ENCODE results near the gene ZSCAN21.

Gene ZSCAN21

DNA sequence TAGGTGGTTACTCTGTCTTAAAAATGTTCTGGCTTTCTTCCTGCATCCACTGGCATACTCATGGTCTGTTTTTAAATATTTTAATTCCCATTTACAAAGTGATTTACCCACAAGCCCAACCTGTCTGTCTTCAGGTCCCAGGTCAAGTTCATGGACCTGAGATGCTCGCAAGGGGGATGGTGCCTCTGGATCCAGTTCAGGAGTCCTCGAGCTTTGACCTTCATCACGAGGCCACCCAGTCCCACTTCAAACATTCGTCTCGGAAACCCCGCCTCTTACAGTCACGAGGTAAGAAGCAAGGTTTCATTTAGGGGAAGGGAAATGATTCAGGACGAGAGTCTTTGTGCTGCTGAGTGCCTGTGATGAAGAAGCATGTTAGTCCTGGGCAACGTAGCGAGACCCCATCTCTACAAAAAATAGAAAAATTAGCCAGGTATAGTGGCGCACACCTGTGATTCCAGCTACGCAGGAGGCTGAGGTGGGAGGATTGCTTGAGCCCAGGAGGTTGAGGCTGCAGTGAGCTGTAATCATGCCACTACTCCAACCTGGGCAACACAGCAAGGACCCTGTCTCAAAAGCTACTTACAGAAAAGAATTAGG, 25.5 kb upstream of the ZSCAN21 start:
- in situ Hi-C loops (cut with MboI; ENCODE audit: low sequenced_read_pairs): no loop called here

DNA sequence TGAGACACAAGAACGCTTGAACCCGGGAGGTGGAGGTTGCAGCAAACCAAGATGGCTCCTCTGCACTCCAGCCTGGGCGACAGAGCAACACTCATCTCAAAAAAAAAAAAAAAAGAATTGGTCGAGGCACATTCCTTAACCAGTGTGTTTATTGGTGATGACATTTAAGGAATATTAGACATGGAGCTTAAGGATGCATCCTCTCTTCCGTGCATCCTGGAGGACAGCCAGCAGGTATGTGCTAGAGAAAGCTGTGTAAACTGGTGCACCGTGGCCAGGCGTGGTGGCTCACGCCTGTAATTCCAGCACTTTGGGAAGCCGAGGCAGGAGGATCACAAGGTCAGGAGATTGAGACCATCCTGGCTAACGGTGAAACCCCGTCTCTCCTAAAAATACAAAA, 22.4 kb upstream of the ZSCAN21 start:
- in situ Hi-C loops (cut with MboI; ENCODE audit: low sequenced_read_pairs): no loop called here

- in situ Hi-C loops (cut with MboI; ENCODE audit: low sequenced_read_pairs): no loop called here
These were observed 20.0 kb upstream of the ZSCAN21 start for GRCh38 chr7:100029596-100029995.

DNA sequence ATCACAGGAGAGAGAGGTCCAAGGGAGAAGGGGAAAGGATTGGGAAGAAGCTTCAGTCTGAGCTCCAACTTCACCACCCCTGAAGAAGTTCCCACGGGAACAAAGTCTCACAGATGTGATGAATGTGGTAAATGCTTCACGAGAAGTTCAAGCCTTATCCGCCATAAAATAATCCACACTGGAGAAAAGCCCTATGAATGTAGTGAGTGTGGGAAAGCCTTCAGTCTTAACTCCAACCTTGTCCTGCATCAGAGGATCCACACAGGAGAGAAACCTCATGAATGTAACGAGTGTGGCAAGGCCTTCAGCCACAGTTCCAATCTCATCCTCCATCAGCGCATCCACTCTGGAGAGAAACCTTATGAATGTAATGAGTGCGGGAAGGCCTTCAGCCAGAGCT, 16.0 kb upstream of the ZSCAN21 start:
- in situ Hi-C loops (cut with MboI; ENCODE audit: low sequenced_read_pairs): no loop called here

DNA sequence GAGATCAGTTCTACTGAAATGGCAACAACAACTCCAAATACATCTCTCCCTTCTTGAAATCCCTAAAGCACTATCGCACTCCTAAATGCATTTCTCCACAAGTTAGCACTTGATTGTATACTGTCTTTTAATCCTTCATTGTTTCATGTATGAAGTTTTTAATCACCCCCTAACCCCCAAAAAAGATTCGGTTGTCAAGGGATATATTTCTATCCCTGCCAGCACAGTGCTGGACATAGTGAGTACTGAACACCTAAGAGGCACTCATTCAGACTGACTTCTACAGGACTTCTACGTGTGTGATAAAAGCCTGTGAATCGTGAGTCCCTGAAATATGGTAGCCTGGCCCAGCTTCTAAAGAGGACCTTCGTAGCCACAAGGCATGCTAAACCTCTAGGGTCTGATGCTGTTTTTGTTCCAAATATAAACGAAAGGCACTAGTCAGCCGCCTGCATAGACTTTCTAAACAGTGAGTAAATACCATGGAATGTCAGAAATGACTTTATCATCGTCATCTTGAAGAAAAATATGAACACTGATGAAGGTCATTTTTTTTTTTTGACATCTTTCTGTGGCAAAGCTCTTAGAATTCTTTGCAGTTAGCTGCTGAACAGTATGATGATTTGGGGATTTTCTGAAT, 14.6 kb upstream of the ZSCAN21 start:
- in situ Hi-C loops (cut with MboI; ENCODE audit: low sequenced_read_pairs): no loop called here

DNA sequence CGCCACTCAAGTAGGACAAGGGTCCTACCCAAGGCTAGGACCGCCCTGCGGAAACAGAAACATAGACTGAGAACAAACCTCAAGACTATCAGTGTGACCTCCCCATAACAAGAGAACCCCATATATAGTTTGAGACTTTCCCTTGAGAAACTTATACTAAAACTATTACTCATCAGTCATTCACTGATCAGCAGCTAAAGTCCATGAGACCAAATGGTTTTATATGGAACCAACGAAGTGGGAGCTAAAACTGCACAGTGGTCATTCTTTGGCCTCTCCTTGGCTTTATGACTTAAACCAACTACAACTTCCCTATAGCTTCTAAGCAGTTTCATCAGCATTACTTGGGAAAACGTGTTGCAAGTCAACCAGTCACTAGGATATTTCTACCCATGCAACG, 13.7 kb upstream of the ZSCAN21 start:
- in situ Hi-C loops (cut with MboI; ENCODE audit: low sequenced_read_pairs): no loop called here

DNA sequence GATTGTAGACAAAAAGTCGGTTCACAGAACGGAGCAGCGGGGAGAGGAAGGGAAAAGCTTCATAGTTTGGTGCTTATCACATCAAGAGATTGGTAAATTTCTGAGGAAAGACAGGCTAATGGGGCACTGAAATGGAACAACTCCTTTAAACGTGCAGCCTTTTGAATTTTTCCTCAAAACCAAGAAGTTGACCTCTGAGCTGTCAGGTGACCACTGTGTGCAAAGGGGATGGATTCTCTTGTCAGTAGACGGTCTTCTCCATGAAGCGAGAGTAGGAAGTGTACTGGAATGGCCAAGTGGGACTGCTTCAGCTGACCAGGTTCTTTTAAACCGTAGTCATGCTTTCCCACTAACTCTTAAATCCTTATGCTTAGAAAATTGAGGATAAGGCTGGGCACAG, 11.2 kb upstream of the ZSCAN21 start:
- in situ Hi-C loops (cut with MboI; ENCODE audit: low sequenced_read_pairs): no loop called here

- in situ Hi-C loops (cut with MboI; ENCODE audit: low sequenced_read_pairs): no loop called here
These were observed 9.0 kb upstream of the ZSCAN21 start for GRCh38 chr7:100040575-100040974.

- in situ Hi-C loops (cut with MboI; ENCODE audit: low sequenced_read_pairs): no loop called here
These were observed 4.9 kb upstream of the ZSCAN21 start for GRCh38 chr7:100044718-100045117.

DNA sequence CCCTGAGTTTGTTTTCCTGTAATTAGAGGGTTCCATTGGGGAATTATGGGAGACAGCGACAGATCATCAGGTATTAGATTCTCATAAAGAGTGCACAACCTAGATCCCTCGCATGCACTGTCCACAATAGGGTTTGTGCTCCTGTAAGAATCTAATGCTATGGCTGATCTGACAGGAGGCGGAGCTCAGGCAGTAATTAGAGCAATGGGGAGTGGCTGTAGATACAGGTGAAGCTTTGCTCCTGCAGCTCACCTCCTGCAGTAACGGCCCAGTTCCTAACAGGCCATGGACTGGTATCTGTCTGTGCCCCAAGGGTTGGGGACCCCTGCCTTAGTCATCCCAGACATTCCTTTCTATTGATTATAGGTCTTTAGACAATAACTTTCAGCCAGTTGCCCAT, 894 bp upstream of the ZSCAN21 start:
- in situ Hi-C loops (cut with MboI; ENCODE audit: low sequenced_read_pairs): no loop called here

DNA sequence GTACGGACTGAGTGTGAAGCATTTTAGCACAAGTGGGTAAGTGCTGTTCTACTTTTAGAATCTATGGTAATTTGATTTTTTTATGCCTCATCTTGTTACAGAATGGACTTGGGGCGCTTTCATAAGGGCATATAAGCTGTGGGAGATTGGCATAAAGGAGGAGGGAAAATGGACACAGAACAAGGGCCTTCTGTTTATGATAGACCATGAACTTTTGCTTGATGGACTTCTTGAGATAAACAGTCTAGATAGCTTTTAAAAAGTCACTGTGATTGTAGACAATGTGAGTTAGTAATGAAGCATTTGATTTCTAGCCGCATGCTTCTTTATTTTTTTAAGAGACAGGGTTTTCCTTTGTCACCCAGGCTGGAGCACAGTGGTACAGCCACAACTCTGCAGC, 2.0 kb downstream of the ZSCAN21 start:
- in situ Hi-C loops (cut with MboI; ENCODE audit: low sequenced_read_pairs): no loop called here

DNA sequence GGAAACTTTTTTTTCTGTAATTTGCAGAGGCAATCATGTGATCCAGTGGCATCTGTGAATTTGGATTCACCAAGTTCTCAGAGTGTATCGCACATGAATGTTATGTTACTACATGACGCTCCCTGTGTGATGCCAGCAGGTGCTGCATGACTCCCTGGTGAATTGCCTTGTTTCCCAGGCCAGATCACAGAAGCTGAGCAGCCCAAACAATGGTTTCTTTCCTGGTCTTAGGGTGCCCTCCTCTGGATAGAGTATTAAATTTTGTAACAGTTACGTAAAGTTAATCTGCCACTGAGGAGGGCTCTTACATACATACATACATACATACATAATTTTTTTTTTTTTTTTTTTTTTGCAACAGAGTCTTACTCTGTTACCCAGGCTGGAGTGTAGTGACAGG, 3.6 kb downstream of the ZSCAN21 start:
- in situ Hi-C loops (cut with MboI; ENCODE audit: low sequenced_read_pairs): no loop called here

DNA sequence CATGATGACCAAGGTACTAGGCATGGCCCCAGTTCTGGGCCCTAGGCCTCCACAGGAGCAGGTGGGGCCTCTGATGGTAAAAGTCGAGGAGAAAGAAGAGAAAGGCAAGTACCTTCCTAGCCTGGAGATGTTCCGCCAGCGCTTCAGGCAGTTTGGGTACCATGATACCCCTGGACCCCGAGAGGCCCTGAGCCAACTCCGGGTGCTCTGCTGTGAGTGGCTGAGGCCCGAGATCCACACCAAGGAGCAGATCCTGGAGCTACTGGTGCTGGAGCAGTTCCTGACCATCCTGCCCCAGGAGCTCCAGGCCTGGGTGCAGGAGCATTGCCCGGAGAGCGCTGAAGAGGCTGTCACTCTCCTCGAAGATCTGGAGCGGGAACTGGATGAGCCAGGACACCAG, 7.4 kb downstream of the ZSCAN21 start:
- in situ Hi-C loops (cut with MboI; ENCODE audit: low sequenced_read_pairs): no loop called here

DNA sequence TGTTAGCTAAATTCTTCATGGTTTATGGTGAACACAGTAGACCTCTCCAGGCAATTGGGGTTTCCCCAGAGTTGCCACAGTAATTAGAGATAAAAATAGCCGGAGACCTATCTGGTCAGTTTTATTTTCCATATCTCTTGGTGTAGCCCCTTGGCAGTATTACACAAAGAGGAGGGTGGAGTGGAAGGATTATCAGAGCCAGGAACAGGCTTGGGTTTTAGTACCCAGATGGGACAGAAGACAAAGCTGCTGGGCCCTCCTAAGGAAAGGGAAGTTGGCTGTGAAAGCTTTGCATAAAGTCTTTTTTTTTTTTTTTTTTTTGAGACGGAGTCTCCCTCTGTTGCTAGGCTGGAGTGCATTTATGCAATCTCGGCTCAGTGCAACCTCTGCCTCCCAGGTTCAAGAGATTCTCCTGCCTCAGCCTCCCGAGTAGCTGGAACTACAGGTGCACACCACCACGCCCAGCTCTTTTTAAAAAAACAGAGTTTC, 9.7 kb downstream of the ZSCAN21 start:
- in situ Hi-C loops (cut with MboI; ENCODE audit: low sequenced_read_pairs): no loop called here

DNA sequence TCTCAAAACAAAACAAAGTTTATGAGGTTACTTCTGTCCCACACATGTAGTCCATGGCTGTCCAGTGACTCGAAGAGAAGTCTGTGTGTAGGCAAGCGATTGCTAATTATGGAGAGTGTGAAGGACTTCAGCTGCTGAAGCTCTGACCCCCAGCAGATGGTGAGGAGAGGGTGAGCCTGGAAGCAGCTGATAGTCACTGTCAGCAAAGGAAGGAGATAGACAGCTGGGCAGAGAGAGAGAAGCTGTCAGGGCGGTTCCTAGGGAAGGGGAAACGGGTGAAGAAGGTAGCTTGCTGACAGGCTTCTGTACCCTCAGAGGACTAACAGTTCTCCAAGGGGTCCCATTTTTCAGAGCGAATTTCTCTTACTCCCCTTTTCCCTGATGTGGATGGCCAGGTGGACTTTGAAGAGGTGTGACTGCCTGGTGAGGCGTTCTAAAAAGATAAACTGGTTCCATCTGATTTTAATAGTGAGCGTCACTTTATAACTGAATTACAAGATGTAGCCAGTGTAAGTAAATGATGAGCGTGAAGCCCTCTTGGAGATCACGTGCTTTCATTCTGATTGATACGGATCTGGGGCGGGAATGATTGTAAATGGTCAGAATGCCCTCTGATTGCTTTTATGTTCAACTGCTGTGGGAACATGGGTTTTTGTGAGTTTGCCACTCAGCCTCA, 12.1 kb downstream of the ZSCAN21 start:
- in situ Hi-C loops (cut with MboI; ENCODE audit: low sequenced_read_pairs): no loop called here

- in situ Hi-C loops (cut with MboI; ENCODE audit: low sequenced_read_pairs): no loop called here
These were observed 13.8 kb downstream of the ZSCAN21 start for GRCh38 chr7:100063376-100063775.

- in situ Hi-C loops (cut with MboI; ENCODE audit: low sequenced_read_pairs): no loop called here
These were observed 14.6 kb downstream of the ZSCAN21 start for GRCh38 chr7:100064162-100064561.

- in situ Hi-C loops (cut with MboI; ENCODE audit: low sequenced_read_pairs): no loop called here
These were observed 16.0 kb downstream of the ZSCAN21 start for GRCh38 chr7:100065452-100066186.

DNA sequence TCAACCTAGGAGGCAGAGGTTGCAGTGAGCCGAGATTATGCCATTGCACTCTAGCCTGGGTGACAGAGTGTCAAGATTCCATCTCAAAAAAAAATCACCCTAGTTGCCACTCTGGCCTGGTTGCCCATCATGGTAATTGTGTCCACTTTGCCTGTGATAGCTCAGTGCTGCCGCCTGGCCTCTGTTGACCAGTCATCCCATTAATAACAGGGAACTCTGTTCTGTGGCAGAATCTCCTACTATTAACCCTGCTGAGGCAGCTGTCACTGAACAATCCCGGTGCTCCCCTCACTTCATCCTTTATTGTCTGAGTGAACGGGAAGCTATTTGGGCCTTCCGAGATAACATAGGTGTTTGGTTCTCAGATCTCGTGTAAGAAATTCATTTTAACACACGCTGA, 17.4 kb downstream of the ZSCAN21 start:
- in situ Hi-C loops (cut with MboI; ENCODE audit: low sequenced_read_pairs): no loop called here

GRCh38 chr7:100069991-100070390, 20.4 kb downstream of the ZSCAN21 start:
- in situ Hi-C loops (cut with MboI; ENCODE audit: low sequenced_read_pairs): no loop called here

DNA sequence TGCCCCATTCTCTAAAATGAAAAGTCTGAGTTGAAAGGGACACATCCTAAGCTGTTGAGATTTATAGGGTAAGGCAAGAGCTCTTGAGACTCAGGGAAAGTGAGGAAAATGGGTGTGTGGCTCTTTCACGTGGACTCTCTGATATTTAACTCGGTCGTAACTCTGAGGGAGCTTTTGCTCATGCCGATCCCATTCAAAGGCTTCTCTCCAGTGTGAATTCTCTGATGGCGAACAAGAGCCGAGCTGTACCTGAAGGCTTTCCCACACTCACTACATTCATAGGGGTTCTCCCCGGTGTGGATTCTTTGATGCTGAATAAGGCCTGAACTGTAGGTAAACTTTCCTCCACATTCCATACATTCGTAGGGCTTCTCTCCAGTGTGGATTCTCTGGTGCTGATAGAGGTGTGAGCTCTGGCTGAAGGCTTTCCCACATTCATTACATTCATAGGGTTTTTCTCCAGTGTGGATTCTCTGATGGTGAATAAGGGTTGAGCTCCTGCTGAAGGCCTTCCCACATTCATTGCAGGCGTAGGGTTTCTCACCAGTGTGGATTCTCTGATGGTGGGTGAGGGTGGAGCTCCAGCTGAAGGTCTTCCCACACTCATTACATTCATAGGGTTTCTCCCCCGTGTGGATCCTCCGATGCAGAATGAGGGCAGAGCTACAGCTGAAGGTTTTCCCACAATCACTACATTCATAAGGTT, 21.6 kb downstream of the ZSCAN21 start:
- in situ Hi-C loops (cut with MboI; ENCODE audit: low sequenced_read_pairs): no loop called here

Measured in HL-60/S4 treated with retinoic acid at 250 ng/mL for 4 days and 3 days (cell line).